Gastroesophageal sphincter (tissue), 4 donors: ENCODE data around the gene KRT2. TPM values are rescaled to one million over a fixed set of nuclear protein-coding genes. Genes with fewer than 3 reads are reported as not detected.

Experiments
- ATAC-seq: fragments of 150-250 bp; one replicate; pipeline ENCODE4 v1.9.1; 2016; ENCODE audit warnings: mild to moderate bottlenecking, moderate library complexity
- H3K27ac ChIP-seq, 4 donors: fragments of 200-600 bp; sonication (generic) in 3 of 4; 1 replicate in 3 of 4; 2 replicates in 1 of 4; pipeline ENCODE4 v1.5.1; 2016 to 2019
- H3K27me3 ChIP-seq: fragments of 200-600 bp; sonication (generic); one replicate; pipeline ENCODE4 v1.5.1; 2019
- H3K36me3 ChIP-seq, 2 donors: fragments of 200-600 bp; sonication (generic); one replicate each; pipeline ENCODE4 v1.5.1; 2019; ENCODE audit warnings: control low read depth in 1 of 2
- H3K4me1 ChIP-seq, 3 donors: fragments of 200-600 bp; sonication (generic); 1 replicate in 2 of 3; 2 replicates in 1 of 3; pipeline ENCODE4 v1.5.1; 2016 to 2019; ENCODE audit warnings: control low read depth in 2 of 3
- H3K4me3 ChIP-seq, 2 donors: fragments of 200-600 bp; sonication (generic); one replicate each; pipeline ENCODE4 v1.5.1; 2019; ENCODE audit warnings: mild to moderate bottlenecking in 1 of 2, moderate library complexity in 1 of 2
- H3K9me3 ChIP-seq, 3 donors: fragments of 200-600 bp; sonication (generic); one replicate each; pipeline ENCODE4 v1.5.1; 2017 to 2019; ENCODE audit warnings: control low read depth in 2 of 3
- EP300 ChIP-seq: sonication (generic); formaldehyde crosslinking; IDR thresholded peaks from one replicate; pipeline ENCODE4 v1.6.1; 2017; ENCODE audit warnings: antibody characterized with exemption, mild to moderate bottlenecking
- POLR2A ChIP-seq, 2 donors: fragments of 450-650 bp; IDR thresholded peaks; one replicate each; pipeline ENCODE4 v1.6.1; 2017; ENCODE audit warnings: antibody characterized with exemption in 2 of 2, mild to moderate bottlenecking in 2 of 2, moderate library complexity in 1 of 2
- POLR2AphosphoS5 ChIP-seq: sonication (generic); formaldehyde crosslinking; IDR thresholded peaks from one replicate; pipeline ENCODE4 v1.6.1; 2017; ENCODE audit warnings: antibody characterized with exemption
- WGBS, 2 donors: methylation state at CpG; one replicate each; pipeline ENCODE4 v1.1.5; 2018; ENCODE audit warnings: low coverage in 1 of 2; 5-methylcytosine and 5-hydroxymethylcytosine counted together
- total RNA-seq, 4 donors: library from RNA; depleted of rRNA; stranded (reverse); fragments of >200 nt; gene quantifications; one replicate each; pipeline ENCODE4 v1.1.0, GENCODE V29; 2016
- TF ChIP-seq, protein P1 (sequence below), 4 experiments: fragments of 200-600 bp in 2 of 4; fragments of 450-650 bp in 2 of 4; sonication (generic) in 1 of 4; IDR thresholded peaks; one replicate each; pipeline ENCODE4 v1.5.1; 2017 to 2019; ENCODE audit warnings: antibody characterized with exemption in 4 of 4, mild to moderate bottlenecking in 2 of 4, moderate library complexity in 2 of 4

Gene KRT2
- total RNA-seq, 4 donors from 2014 or later = not detected

DNA sequence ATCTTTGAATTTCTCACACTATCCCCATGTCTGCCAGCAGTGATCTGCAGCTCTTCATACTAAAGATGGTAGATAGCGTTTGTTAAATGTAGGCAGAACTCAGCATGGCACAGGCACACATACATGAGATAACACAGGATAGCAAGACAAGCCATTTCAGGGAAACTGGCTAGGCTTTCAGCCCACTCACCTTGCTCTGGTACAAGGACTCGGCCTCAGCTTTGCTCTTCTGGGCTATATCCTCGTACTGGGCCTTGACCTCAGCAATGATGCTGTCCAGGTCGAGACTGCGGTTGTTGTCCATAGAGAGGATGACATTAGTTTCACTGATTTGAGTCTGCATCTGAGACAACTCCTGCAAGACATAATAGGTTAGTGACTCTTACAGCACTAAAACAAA is 25.1 kb upstream of the KRT2 start:
- ATAC-seq = no peak
- H3K27me3 ChIP-seq = peaks cover 9% of the 10 kb centered on the region
- 83 to 90% methylated on average over 5 of the region's 5 CpGs for WGBS, 2 donors
- no peaks in the 10 kb centered on the region for H3K36me3 ChIP-seq
- no peak overlapping the region for H3K27ac ChIP-seq
- TF ChIP-seq, protein P1, sequence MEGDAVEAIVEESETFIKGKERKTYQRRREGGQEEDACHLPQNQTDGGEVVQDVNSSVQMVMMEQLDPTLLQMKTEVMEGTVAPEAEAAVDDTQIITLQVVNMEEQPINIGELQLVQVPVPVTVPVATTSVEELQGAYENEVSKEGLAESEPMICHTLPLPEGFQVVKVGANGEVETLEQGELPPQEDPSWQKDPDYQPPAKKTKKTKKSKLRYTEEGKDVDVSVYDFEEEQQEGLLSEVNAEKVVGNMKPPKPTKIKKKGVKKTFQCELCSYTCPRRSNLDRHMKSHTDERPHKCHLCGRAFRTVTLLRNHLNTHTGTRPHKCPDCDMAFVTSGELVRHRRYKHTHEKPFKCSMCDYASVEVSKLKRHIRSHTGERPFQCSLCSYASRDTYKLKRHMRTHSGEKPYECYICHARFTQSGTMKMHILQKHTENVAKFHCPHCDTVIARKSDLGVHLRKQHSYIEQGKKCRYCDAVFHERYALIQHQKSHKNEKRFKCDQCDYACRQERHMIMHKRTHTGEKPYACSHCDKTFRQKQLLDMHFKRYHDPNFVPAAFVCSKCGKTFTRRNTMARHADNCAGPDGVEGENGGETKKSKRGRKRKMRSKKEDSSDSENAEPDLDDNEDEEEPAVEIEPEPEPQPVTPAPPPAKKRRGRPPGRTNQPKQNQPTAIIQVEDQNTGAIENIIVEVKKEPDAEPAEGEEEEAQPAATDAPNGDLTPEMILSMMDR (IDR thresholded peaks at IDR 0.05) = no peak
- no peak for TF ChIP-seq POLR2A (IDR thresholded peaks at IDR 0.05)
- no peak for TF ChIP-seq EP300
- no peak for TF ChIP-seq POLR2AphosphoS5
- H3K4me3 ChIP-seq = no peak overlapping the region
- H3K4me1 ChIP-seq = peaks cover 0 to 10% (median 0%) of the 10 kb centered on the region in 3 donors
- no peaks in the 10 kb centered on the region for H3K9me3 ChIP-seq

DNA sequence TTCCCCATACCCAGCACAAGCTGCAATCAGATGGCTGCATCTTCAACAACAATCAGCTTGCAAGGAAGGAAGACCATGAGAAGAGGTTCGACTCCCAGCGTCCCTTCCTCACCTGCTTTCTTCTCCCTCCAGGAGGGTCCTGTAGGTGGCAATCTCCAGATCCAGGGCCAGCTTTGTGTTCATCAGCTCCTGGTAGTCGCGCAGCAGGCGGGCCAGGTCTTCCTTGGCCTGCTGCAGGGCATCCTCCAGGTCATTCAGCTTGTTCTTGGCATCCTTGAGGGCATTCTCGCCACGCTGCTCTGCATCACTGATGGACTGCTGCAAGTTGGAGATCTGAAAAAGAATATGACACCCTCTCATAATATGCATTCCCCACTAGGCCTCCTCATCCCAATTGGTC is 24.2 kb upstream of the KRT2 start:
- Histone ChIP-seq H3K27ac (no peak overlapping the region), H3K9me3 (no peaks in the 10 kb centered on the region), H3K4me1 (peaks cover 0 to 10% (median 0%) of the 10 kb centered on the region in 3 donors), H3K27me3 (peaks cover 9% of the 10 kb centered on the region), H3K36me3 (no peaks in the 10 kb centered on the region), H3K4me3 (no peak overlapping the region)
- 81 to 100% methylated on average over 2 to 7 of the region's 7 CpGs for WGBS, 2 donors
- TF ChIP-seq POLR2AphosphoS5 = no peak
- TF ChIP-seq EP300 = no peak
- ATAC-seq = no peak

DNA sequence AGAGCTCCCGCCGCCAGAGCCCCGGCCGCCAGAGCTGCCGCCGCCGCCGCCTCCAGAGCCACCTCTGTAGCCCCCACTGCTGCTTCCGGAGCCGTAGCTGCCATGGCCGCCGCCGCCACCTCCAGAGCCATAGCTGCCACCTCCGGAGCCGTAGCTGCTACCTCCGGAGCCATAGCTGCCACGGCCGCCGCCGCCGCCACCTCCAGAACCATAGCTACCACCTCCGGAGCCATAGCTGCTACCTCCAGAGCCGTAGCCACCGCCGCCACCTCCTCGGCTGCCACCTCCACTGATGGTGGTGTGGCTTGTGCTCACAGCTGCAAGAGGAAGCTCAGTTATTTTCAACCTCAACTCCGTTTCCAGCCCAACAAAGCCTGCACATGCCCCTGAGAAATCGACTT is 23.3 kb upstream of the KRT2 start:
- peaks cover 0 to 10% (median 0%) of the 10 kb centered on the region in 3 donors for H3K4me1 ChIP-seq
- H3K4me3 ChIP-seq = no peak overlapping the region
- no peak for ATAC-seq
- TF ChIP-seq POLR2A (IDR thresholded peaks at IDR 0.05) (no peak), EP300 (no peak), POLR2AphosphoS5 (no peak)
- TF ChIP-seq, protein P1 (IDR thresholded peaks at IDR 0.05) = no peak
- H3K27me3 ChIP-seq = peaks cover 4% of the 10 kb centered on the region
- H3K27ac ChIP-seq = no peak overlapping the region
- H3K36me3 ChIP-seq = no peaks in the 10 kb centered on the region
- WGBS, 2 donors = 84 to 100% methylated on average over 1 to 3 of the region's 28 CpGs
- no peaks in the 10 kb centered on the region for H3K9me3 ChIP-seq

DNA sequence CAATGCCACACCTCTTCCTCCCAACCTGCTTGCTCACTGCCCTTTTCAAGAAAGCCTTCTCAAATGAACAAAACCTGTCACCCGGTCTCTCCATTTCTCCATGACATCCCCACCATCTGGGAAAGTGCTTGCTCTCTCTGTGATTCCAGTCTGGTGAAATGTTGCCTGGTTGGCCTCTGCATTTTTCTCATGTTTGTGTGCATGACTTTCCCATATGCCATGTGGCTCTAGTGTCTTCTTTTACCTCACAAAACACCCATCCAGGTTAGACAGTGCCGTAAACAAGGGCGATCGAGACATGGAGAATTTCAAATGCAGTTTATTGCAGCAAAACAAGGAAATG is 22.4 kb upstream of the KRT2 start:
- TF ChIP-seq, protein P1 (IDR thresholded peaks at IDR 0.05) = no peak
- TF ChIP-seq POLR2A (IDR thresholded peaks at IDR 0.05) = no peak
- TF ChIP-seq POLR2AphosphoS5 = no peak
- no peaks in the 10 kb centered on the region for H3K9me3 ChIP-seq
- 75% methylated on average over 1 of the region's 4 CpGs; no CpG with 5 or more reads in 1 of the 2 donors for WGBS, 2 donors

GRCh38 chr12:52673713-52674432 is 21.9 kb upstream of the KRT2 start:
- H3K4me3 ChIP-seq = no peak overlapping the region
- no peaks in the 10 kb centered on the region for H3K27me3 ChIP-seq
- no peak overlapping the region for H3K27ac ChIP-seq
- no peaks in the 10 kb centered on the region for H3K36me3 ChIP-seq
- ATAC-seq = no peak
- H3K4me1 ChIP-seq = peaks cover 0 to 10% (median 0%) of the 10 kb centered on the region in 3 donors
- TF ChIP-seq, protein P1 (IDR thresholded peaks at IDR 0.05) = no peak
- TF ChIP-seq POLR2AphosphoS5 (no peak), EP300 (no peak), POLR2A (IDR thresholded peaks at IDR 0.05) (no peak)
- WGBS, 2 donors = 65 to 69% methylated on average over 3 of the region's 3 CpGs
- no peaks in the 10 kb centered on the region for H3K9me3 ChIP-seq

More for the DNA sequence above, 22.4 kb upstream of the KRT2 start:
- Histone ChIP-seq H3K36me3 (no peaks in the 10 kb centered on the region), H3K27ac (no peak overlapping the region), H3K27me3 (no peaks in the 10 kb centered on the region), H3K4me1 (peaks cover 0 to 10% (median 0%) of the 10 kb centered on the region in 3 donors), H3K4me3 (no peak overlapping the region)
- ATAC-seq = no peak
